ENCODE results near the gene ZNF385C. TPM values are rescaled to one million over a fixed set of nuclear protein-coding genes. Genes with fewer than 3 reads are reported as not detected.

ZNF385C gene
- total RNA-seq, 1 donor from 2014 or later, result under 0.01 TPM

GRCh38 chr17:42078396-42079043, 19.8 kb downstream of the ZNF385C start:
- Histone ChIP-seq H3K4me3 (ENCODE audit: low read depth, low read length) (no peak overlapping the region), H3K36me3 (ENCODE audit: control insufficient read depth, insufficient read depth, low read length) (no peaks in the 10 kb centered on the region), H3K27me3 (ENCODE audit: control insufficient read depth, insufficient read depth, low read length) (peaks cover 4% of the 10 kb centered on the region)
- FAIRE-seq, result no peak
- TF ChIP-seq, protein P1, sequence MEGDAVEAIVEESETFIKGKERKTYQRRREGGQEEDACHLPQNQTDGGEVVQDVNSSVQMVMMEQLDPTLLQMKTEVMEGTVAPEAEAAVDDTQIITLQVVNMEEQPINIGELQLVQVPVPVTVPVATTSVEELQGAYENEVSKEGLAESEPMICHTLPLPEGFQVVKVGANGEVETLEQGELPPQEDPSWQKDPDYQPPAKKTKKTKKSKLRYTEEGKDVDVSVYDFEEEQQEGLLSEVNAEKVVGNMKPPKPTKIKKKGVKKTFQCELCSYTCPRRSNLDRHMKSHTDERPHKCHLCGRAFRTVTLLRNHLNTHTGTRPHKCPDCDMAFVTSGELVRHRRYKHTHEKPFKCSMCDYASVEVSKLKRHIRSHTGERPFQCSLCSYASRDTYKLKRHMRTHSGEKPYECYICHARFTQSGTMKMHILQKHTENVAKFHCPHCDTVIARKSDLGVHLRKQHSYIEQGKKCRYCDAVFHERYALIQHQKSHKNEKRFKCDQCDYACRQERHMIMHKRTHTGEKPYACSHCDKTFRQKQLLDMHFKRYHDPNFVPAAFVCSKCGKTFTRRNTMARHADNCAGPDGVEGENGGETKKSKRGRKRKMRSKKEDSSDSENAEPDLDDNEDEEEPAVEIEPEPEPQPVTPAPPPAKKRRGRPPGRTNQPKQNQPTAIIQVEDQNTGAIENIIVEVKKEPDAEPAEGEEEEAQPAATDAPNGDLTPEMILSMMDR (IDR thresholded peaks at IDR 0.05; ENCODE audit: insufficient read depth, low read length, severe bottlenecking), result no peak
- no peak for DNase-seq (ENCODE audit: low read depth)

GRCh38 chr17:42077755-42078154, 20.5 kb downstream of the ZNF385C start:
- no peak for DNase-seq (ENCODE audit: low read depth)
- Histone ChIP-seq H3K4me3 (ENCODE audit: low read depth, low read length) (no peak overlapping the region), H3K27me3 (ENCODE audit: control insufficient read depth, insufficient read depth, low read length) (peaks cover 9% of the 10 kb centered on the region), H3K36me3 (ENCODE audit: control insufficient read depth, insufficient read depth, low read length) (no peaks in the 10 kb centered on the region)
- no peak for FAIRE-seq
- TF ChIP-seq, protein P1 (IDR thresholded peaks at IDR 0.05; ENCODE audit: insufficient read depth, low read length, severe bottlenecking), result no peak

DNA sequence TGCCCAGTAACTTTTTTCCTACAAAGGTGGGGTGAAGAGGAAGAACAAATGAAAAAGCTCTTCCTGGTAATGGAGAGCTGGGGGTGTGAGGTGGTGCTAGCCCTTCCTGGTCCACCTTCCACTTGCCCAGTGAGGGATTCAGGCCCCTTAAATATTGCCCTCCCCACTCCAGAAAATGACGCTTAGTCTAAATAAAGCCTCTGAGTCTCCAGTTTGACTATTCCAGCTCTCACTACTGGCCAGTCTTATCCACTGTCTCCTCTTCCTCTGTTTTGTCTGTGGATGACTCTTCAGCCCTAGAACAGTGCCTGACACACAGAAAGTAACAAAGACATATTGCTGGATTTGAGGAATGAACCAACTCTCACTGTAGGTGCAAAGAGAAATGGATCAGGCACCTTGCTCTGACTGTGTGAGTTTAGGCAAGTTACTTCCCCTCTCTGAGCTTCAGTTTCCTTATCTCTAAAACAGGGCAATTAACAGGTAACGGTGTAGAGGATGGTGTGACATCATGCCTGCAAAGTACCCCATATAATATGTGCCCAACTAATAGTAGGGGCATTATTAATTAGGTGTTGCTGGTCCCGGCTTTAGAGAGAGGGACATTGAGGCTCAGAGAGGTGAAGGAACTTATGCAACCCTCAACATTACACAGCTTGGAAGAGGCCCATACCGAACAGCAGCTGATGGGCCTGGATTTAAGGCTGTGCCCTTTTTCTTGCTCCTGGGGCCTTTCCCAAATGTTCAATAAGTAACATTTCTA, 21.3 kb downstream of the ZNF385C start:
- TF ChIP-seq, protein P1 (IDR thresholded peaks at IDR 0.05; ENCODE audit: insufficient read depth, low read length, severe bottlenecking), result no peak
- DNase-seq (ENCODE audit: low read depth) (no peak), FAIRE-seq (no peak)
- H3K4me3 ChIP-seq (ENCODE audit: low read depth, low read length), result no peak overlapping the region
- H3K36me3 ChIP-seq (ENCODE audit: control insufficient read depth, insufficient read depth, low read length), result no peaks in the 10 kb centered on the region
- peaks cover 14% of the 10 kb centered on the region for H3K27me3 ChIP-seq (ENCODE audit: control insufficient read depth, insufficient read depth, low read length)

DNA sequence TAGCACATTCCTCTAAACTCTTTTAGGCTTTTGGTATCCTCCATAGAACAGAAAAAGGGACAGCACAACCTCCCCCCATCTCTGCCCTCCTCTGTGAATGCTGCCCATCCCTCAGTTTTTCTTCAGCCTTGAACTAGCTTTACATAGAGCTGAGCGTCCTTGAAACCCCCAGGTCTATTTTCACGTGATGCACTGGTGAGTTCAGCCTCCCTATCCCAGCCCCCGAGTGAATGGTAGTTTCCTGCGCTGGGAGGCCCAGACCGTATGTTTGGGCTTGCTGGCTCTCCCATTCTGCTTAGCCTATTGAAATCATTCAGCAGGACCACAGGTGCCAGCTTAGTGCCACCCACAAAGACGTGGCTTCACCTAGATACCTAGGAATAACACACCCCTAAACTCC, 22.5 kb downstream of the ZNF385C start:
- Histone ChIP-seq H3K36me3 (ENCODE audit: control insufficient read depth, insufficient read depth, low read length) (no peaks in the 10 kb centered on the region), H3K27me3 (ENCODE audit: control insufficient read depth, insufficient read depth, low read length) (peaks cover 22% of the 10 kb centered on the region), H3K4me3 (ENCODE audit: low read depth, low read length) (no peak overlapping the region)
- TF ChIP-seq, protein P1 (IDR thresholded peaks at IDR 0.05; ENCODE audit: insufficient read depth, low read length, severe bottlenecking), result no peak
- no peak for FAIRE-seq
- DNase-seq (ENCODE audit: low read depth), result no peak

DNA sequence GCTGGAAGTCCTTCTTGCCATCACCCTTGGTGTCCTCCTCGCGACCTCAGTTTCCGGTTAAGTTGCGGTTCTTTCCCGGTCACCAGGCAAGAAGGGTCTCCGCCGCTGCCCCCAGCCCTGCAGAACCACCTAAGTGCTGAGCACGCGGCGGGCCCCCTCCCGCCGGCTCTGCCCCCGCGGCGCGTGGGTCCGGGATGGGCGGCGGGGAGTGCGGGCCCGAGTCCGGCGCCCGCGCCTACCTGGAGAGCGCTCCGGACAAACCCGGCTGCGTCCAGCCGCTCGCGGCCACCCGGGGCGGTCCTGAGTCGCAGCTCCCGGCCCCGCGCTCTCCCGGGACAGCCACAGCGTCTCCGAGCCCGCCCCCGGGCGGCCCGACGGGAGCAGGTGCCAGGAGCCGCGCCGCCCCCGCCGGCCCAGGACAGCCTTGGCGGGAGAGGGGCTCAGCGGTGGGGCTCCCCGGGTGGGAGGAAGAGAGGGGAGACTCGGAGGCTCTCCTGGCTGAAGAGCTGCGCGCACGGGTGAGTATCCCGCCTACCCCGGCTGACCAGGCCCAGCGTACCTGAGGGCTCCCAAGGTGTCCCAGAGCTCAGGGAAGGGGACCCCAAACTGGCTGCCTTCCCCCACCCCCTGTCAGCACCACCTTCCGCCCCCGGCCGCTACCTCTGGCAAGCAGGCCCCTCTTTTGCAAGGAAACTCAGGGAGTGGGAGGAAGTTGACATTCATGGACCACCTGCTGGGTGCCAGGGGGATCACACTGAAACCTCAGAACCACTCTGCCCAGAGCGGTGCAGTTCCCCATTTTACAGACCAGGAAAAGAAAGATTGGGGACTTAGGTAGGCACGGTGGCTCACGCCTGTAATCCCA, 25.7 kb downstream of the ZNF385C start:
- TF ChIP-seq, protein P1 (IDR thresholded peaks at IDR 0.05; ENCODE audit: insufficient read depth, low read length, severe bottlenecking), result no peak
- FAIRE-seq (no peak), DNase-seq (ENCODE audit: low read depth) (no peak)
- no peaks in the 10 kb centered on the region for H3K36me3 ChIP-seq (ENCODE audit: control insufficient read depth, insufficient read depth, low read length)
- no peak overlapping the region for H3K4me3 ChIP-seq (ENCODE audit: low read depth, low read length)
- peaks cover 20% of the 10 kb centered on the region for H3K27me3 ChIP-seq (ENCODE audit: control insufficient read depth, insufficient read depth, low read length)
